ENCODE data around the gene NBPF3.

DNA sequence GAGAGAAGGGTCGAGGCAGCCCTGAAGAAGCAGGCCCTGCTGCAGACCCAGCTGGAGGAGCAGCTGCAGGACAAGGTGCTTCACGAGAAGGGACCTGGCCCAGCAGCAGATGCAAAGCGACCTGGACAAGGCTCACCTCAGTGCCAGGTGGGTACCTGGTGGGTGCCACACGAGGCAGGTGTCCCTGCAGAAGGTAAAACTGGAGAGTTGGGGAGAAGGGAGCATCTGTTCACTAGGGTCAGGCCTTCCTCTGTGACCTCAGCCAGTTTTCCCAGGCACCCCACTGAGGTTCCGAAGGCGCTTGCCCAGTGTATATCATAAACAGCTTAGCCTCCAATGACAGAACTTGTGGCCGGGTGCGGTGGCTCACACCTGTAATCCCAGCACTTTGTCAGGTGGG lies 5.5 kb upstream of the NBPF3 start:
- TF ChIP-seq, protein P1, sequence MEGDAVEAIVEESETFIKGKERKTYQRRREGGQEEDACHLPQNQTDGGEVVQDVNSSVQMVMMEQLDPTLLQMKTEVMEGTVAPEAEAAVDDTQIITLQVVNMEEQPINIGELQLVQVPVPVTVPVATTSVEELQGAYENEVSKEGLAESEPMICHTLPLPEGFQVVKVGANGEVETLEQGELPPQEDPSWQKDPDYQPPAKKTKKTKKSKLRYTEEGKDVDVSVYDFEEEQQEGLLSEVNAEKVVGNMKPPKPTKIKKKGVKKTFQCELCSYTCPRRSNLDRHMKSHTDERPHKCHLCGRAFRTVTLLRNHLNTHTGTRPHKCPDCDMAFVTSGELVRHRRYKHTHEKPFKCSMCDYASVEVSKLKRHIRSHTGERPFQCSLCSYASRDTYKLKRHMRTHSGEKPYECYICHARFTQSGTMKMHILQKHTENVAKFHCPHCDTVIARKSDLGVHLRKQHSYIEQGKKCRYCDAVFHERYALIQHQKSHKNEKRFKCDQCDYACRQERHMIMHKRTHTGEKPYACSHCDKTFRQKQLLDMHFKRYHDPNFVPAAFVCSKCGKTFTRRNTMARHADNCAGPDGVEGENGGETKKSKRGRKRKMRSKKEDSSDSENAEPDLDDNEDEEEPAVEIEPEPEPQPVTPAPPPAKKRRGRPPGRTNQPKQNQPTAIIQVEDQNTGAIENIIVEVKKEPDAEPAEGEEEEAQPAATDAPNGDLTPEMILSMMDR (IDR thresholded peaks at IDR 0.05): no peak
- no peak for TF ChIP-seq POLR2A (IDR thresholded peaks at IDR 0.05)

Measured in lower leg skin (tissue), 3 donors.